Left ventricle myocardium superior (tissue), 1 donor: ENCODE data around the gene SH3PXD2B. TPM values are rescaled to one million over a fixed set of nuclear protein-coding genes. Genes with fewer than 3 reads are reported as not detected.
"Not testable (repeated sequence)": the region's sequence is repeated elsewhere in the genome, so short reads cannot be mapped to it uniquely, and the experiment has no call there.

Experiments used
- ATAC-seq: fragments of 200-7000 bp; cut with Tn5 transposase; one replicate; pipeline ENCODE4 v1.9.1; 2020; ENCODE audit warnings: mild to moderate bottlenecking, moderate library complexity
- DNase-seq: peaks from one replicate; pipeline ENCODE4 v3.0.0-alpha.2; 2020
- intact Hi-C: fragments of 100-400 bp; cut with micrococcal nuclease; formaldehyde crosslinking; loops from one replicate; pipeline ENCODE4 v1.11.0; 2022
- total RNA-seq: library from RNA; stranded (reverse); fragmentation: NEBNext Ultra II Directional; extraction: Animal tissue kit (Norgen Biotek cat#: 25700); gene quantifications from one replicate; pipeline ENCODE4 v1.2.1, GENCODE V29; 2021
- donor health status: DM: no; HTN: yes; CAD: no; lungs with severe emphysema.

Gene SH3PXD2B
- total RNA-seq, 1 donor from 2014 or later: 5.0 TPM

DNA sequence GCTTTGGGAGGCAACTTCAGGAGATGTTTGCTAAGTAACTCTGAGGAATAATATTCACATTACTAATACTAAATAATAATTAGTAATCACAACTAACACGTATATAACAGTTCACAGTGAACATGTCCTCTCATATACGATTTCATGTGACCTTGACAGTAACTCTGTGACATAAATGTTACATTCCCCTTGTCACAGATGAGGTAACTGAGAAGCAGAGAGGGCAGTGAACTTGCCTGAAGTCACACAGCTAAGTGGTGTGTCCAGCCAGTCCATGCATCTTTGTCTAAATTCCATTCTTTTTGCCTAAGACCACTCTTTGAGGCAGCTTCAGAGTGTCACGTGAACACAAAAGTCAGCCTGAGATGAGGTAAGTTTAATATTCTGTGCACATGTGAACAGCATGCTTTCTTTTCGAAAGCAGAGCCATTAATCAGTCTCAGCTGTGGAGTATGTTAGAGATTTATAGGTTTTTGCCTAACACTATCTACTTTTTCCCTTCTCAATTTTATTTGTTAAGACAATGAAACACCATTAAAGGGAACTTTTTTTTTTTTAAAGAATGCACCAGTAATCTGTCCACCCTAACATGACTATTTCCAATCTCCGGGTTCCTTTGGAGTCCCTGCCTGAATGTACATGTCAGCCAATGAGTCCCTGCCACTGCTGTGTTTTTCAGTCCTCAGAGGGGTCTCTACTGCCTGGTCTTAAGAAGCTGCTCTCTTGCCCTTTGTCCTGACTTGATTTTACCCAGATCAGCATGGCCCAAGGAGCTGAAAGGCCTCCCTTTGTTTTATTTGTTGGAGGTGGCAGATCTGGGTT, 43.5 kb downstream of the SH3PXD2B start:
- ATAC-seq (no peak), DNase-seq (no peak)
- intact Hi-C loops: no loop called here

DNA sequence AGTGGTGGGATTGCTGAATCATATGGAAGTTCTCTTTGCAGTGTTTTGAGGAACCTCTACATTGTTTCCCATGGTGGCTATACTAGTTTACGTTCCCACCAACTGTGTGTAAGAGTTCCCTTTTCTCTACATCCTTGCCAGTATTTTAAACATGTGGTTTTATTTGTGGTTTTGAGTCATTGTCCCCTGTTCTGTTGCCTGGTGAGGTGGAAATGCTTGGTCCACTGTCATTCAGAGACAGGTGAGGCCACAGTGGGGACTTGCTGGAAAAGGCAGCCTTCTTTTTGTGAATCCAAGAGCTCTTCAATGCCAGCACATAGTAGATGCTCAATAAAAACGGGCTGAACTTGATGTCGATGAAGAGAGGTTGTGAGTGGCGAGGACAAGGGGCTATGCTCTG, 44.2 kb downstream of the SH3PXD2B start:
- DNase-seq (no peak), ATAC-seq (no peak)
- intact Hi-C loops: no loop called here

DNA sequence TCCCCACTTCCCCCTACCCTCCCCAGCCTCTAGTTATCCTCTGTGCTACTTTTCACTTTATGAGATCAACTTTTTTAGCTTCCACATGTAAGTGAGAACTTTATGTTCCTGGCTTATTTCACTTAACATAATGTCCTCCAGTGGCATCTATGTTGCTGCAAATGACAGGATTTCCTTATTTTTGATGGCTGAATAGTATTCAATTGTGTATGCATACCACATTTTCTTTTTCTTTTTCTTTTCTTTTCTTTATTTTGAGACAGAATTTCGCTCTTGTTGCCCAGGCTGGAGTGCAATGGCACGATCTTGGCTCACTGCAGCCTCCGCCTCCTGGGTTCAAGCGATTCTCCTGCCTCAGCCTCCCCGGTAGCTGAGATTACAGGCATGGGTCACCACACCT, 44.8 kb downstream of the SH3PXD2B start:
- intact Hi-C loops, DNase-seq, ATAC-seq: not testable (repeated sequence)

DNA sequence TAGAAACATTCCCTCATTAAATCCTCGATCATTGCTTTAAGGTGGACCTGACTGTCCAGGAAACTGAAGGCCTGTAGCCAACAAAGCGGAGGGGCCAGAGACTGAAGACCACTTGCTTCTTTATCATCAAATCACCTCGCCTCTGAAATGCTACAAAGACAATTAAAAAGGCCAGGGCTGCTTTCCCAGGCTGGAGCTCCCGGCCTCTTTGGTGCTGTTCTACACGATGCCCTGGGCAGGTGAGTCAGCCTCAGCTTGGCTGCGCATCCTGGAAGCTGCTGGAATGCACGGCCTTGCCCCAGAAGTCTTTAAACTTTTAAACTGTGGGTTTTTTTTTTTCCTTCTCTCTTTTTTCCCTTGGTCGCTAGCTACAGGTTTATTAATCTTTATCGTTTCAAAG, 46.5 kb downstream of the SH3PXD2B start:
- DNase-seq: no peak
- intact Hi-C loops: no loop called here
- no peak for ATAC-seq

DNA sequence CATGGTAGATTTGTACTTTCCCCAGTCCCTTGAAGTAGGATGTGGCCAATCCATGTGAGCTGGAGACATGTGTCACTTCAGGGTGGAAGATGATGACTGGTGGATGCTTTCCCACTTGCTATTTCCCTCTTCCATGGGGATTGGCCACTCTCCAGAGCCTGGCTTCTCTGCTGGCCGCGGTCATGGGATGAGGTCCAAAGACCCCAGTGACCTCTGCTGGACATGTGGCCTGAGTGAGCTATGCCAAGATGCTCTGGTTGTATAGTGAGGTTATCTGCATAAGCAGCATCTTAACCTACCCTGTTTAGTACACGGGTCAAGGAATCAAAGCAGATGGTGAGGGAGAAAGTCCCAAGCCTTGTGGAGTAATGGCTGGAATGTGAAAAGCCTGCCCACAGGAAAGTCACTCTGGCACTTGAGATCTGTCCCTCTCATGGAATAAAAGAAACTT, 47.1 kb downstream of the SH3PXD2B start:
- DNase-seq: no peak

DNA sequence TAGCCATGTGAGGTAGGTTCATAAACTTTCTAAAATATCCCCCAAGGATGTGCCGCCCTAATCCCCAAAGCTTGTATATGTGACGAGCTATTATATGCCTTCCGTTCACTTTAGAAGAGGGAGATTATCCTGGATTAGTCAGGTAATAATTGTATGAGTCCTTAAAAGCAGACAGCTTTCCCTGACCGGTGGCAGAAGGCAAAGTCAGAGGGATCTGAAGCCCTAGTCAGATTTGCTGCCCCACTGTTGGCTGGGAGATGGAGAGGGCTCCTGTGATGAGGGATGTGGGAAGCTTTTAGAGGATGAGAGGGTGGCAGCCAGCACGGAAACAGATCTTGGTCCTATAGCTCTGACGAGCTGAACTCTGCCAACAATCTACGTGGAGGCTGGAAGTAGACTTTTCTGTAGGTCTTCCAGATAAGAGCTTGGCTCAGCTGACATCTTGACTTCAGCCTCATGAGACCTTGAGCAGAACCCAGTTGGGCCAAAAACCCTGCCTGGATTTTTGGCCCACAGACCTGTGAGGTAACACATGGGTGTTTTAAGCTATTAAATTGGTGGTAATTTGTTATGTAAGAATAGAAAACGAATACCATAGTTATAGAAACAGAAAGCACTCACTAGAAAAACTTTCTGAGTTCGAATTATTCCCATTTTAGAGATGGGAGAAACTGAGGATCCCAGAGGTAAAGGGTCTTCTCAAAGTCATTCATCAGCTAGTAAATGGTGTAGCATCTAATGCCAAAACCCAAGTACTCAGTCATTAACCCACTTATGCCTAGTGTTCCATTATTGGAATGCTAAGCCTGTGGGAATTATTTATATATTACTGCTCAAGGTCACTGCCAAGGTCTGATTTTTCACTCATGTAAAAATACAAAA, 48.9 kb downstream of the SH3PXD2B start:
- intact Hi-C loops: no loop called here
- ATAC-seq (no peak), DNase-seq (no peak)

More for the DNA sequence above, 47.1 kb downstream of the SH3PXD2B start:
- ATAC-seq: peak; percentile 5
- intact Hi-C loops: no loop called here

DNA sequence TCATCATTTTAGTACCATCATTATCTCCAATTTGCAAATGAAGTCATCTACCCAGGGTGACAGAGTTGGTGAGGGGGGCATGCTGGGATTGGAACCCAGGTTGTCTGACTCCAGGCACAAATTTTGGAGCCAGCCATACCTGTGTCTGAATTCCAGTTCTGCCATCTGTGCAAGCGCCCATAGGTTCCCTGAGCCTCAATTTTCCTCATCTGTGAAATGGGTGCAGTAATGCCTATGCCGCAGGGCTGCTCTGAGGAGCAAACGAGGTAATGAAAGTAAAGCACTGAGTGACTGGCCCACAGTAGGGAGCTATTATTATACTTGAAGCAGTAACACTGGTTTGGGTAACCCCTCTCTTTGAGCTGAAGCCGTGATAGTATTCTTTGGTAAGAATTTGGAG, 49.6 kb downstream of the SH3PXD2B start:
- ATAC-seq (no peak), DNase-seq (no peak)
- intact Hi-C loops: no loop called here

DNA sequence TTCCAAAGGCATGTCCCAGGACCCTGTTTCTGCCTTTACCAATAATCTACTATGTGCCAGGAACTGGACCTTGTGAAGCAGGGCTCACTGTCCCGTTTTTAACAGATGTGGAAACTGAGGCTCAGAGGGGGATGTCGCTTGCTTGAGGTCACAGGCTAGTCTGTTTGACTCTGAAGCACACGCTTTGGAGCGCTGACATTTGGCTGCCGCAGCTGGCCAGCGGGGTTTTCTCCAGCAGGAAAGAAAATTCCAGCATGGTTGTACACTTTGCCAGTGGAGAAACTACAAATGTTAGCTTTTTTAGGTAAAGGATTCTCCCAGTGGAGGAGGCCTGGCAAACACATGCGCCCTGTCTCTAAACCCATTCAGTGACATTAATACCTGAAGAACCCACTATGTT, 50.5 kb downstream of the SH3PXD2B start:
- ATAC-seq: peak; percentile 74
- peak; percentile 57 for DNase-seq
- intact Hi-C loops: no loop called here

DNA sequence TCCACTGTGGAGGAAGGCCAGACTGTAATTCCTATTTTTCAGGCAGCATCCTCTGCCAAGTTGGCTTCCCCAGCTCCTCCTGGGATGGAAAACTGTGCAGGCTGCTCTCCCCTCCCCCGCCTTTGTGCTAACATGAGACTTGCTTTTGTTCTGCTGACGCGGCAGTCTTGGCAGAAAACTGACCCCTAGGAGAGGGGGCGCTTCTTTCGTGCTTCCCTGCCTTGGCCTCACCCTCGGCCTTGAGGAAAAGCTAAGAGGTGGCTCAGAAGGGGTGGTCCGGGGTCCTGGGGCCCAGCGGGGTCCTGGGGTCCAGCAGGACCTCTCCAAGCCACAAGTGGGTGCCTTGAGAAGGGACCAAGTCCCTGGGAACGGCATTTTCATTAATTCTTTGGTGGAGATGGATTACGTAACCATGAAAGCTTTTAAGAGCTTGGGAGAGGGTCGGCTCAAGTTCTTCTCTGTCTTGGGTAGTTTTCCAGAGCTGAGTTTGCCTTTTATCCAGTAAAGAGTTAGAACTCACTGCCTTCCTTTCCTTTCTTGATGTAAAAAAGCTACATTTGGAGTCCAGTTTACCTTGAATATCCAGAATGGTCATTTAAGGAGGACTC, 51.0 kb downstream of the SH3PXD2B start:
- intact Hi-C loops: no loop called here
- DNase-seq (peak; percentile 83), ATAC-seq (peak; percentile 94)

DNA sequence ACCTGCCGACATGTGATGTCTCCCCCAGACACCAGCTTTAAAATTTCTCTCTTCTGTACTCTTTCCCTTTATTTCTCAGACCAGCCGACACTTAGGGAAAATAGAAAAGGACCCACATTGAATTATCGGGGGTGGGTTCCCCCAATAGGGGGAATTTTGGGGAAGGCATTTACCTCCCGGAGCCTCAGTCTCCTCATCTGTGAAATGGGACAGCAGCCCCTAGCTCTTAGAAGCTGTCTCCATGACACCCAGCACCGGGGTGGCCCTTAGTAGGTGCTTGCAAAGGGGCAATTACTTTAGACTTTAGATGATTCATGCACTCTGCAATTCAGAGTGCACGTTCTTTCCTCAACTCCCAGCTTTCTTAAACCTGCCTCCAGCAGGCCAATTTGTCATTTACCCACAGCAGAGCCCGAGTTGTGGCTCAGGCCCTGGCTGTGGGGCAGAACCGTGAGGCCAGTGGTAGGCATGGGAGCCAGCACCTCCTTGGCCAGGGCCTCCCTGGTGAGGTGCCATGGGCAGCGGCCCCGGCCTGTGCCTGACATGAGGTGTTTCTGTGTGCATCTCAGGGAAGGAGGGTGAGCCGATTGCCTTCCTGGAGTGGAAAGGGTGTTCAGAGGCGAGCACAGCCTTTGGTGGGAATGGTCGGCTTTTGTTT, 51.7 kb downstream of the SH3PXD2B start:
- intact Hi-C loops: no loop called here
- DNase-seq (no peak), ATAC-seq (no peak)

DNA sequence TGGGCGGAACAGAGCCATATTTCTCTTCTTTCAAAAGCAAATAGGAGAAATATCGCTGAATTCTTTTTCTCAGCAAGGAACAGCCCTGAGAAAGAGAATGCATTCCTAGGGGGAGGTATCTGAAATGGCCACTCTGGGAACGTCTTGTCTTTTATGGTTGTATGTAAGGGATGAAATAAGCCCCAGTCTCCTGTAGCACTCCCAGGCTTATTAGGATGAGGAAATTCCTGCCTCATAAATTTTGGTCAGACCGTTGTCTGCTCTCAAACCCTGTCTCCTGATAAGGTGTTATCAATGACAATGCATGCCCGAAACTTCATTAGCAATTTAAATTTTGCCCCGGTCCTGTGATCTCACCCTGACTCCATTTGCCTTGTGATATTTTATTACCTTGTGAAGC, 52.3 kb downstream of the SH3PXD2B start:
- DNase-seq, intact Hi-C loops, ATAC-seq: not testable (repeated sequence)

DNA sequence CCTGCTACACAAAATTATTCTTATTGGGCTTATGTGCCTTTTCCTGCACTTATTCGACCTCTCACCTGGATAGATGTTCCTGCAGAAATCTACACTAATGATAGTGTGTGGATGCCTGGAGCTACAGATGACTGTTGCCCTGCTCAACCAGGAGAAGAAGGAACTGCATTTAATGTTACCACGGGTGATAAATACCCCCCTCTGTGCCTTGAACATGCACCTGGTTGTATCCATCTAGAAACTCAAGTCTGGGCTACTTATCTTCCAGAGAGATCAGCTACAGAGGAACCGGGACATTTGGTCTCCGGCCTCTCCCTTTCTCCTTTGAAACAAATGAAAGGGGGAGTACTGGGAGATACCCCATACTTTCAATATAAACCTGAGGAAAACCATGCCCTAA, 54.5 kb downstream of the SH3PXD2B start:
- intact Hi-C loops: no loop called here
- DNase-seq (no peak), ATAC-seq (no peak)

DNA sequence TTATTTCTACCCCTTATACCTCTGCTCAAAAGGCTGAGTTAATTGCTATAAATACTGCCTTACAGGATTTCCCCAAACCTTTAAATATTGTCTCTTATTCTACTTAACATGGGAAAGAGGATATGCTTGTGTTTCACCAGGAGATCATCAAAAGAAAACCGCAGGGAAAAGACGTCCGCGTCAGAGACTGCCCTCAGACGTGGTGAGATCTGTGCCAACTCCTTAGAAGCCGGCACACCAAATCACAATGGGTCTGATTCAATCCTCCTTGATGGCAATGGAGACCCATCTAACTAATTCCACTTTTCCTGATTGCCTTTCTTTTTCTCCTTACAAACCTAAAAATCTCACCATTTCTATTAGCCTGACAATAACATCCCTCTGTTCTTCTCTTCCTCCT, 55.0 kb downstream of the SH3PXD2B start:
- DNase-seq (no peak), ATAC-seq (no peak)
- intact Hi-C loops: no loop called here

DNA sequence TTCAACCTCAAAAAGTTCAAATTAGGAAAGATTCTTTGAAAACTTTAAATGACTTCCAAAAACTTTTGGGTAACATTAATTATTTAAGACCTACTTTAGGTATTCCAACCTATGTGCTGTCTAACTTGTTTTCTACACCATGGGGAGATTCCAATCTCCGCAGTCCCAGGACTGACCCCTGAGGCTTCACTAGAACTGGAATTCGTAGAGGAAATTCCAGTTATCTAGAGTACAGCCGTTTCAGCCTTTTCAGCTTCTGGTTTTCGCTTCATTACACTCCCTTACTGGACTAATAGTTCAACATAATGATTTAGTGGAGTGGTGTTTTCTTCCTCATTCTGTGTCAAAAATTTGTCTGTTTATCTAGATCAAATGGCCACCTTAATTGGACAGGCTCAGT, 55.7 kb downstream of the SH3PXD2B start:
- DNase-seq, ATAC-seq, intact Hi-C loops: not testable (repeated sequence)

DNA sequence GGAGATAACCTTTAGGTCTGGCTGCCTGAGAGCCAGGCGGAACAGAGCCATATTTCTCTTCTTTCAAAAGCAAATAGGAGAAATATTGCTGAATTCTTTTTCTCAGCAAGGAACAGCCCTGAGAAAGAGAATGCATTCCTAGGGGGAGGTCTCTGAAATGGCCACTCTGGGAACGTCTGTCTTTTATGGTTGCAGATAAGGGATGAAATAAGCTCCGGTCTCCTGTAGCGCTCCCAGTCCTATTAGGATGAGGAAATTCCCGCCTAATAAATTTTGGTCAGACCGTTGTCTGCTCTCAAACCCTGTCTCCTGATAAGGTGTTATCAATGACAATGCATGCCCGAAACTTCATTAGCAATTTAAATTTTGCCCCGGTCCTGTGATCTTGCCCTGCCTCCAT, 57.3 kb downstream of the SH3PXD2B start:
- DNase-seq, ATAC-seq, intact Hi-C loops: not testable (repeated sequence)

DNA sequence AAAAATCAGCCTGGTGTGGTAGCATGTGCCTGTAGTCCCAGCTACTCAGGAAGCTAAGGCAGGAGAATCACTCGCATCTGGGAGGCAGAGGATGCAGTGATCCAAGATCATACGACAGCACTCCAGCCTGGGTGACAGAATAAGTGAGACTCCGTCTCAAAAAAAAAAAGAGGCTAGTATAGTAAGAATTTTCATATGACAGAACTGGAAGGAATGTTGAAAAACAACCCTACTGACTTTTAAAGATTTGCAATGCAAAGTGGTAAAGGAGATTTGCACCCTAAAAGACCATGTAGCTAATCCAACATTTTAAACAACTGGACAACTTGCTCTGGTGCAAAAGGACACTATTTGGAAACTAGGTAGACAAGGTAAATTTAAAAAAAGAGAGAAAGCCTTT, 58.1 kb downstream of the SH3PXD2B start:
- ATAC-seq (no peak), DNase-seq (no peak)
- intact Hi-C loops: no loop called here

DNA sequence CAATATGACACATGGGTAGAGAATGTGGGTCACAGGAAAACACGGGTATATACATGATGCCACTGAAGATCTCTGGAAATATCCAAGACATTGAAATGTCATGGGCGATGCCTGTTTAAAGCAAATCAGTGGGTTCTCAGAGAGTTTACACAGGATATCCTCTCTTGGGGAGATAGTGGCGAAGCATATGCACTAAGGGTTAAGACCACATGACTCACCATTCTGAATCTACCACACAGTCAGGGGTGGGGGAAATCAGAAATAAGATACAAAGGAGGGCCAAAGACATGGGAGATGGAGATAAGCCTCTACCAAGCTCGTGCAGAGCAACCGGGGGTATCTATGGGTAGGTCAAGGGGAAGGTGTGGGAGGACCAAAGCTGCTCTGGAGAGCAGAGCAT, 58.8 kb downstream of the SH3PXD2B start:
- no peak for ATAC-seq
- no peak for DNase-seq

DNA sequence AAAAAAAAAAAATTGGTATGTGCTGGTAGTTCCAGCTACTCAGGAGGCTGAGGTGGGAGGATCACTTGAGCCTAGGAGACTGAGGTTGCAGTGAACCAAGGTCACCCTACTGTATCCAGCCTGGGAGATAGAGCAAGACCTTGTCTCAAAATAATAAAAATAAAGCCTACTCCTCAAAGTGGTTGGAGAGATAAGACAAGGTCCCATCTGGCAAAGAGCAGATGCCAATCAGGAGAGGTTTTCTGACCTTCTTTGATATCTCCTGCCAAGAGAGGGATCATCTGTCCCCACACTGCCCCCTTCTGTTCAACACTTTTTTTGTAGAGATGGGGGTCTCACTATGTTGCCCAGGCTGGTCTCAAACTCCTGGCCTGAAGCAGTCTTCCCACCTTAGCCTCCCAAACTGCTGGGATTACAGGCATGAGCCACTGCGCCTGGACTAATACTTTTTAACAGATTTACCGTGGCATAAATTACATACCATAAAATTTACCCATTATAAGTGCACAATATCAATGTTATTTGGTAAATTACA, 64.7 kb downstream of the SH3PXD2B start:
- DNase-seq (no peak), ATAC-seq (no peak)
- intact Hi-C loops: no loop called here

More for the DNA sequence above, 58.8 kb downstream of the SH3PXD2B start:
- intact Hi-C loops: no loop called here

DNA sequence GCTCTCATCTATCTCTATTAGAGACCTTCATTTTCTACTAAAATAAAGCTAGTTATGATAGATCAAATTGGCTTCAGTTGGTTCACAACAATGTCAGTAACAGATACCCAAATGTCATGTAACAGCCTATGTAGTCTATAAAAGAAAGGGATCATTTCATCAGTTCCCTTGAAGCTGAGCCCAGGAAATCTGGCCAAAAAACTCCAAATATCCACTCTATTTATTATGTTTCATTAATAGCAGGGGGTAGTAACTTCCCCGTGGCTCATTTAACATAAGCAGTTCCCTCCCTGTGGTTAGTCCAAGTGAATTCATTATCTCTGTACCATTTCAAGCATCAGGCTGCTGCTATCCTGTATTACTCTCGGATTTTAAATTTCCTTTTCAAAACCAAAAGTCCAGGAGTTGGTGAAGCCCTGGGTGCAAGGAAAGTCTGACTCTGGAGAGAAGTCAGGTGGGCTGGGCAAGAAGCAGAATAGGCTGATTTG, 66.0 kb downstream of the SH3PXD2B start:
- ATAC-seq (no peak), DNase-seq (no peak)
- intact Hi-C loops: no loop called here
